ENCODE results near the gene TBC1D10B.

DNA sequence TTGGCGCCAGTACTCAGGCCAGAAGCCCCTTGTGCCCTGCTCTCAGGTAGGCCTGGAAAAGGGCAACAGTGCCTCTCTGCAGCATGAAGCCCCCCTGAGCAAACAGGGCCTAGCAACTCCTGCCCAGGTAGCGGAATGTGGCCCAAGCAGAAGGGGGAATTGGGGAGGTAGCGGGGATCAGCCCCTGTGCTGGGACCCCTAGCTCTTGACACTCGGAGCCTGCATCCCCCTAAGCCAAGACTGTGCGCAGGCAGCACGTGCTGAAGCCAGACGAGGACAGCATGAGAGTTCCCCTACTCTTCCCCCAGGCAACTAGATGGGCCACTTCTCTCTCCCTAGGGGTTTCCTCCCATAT lies 14.4 kb downstream of the TBC1D10B start:
- TF ChIP-seq, protein P1, sequence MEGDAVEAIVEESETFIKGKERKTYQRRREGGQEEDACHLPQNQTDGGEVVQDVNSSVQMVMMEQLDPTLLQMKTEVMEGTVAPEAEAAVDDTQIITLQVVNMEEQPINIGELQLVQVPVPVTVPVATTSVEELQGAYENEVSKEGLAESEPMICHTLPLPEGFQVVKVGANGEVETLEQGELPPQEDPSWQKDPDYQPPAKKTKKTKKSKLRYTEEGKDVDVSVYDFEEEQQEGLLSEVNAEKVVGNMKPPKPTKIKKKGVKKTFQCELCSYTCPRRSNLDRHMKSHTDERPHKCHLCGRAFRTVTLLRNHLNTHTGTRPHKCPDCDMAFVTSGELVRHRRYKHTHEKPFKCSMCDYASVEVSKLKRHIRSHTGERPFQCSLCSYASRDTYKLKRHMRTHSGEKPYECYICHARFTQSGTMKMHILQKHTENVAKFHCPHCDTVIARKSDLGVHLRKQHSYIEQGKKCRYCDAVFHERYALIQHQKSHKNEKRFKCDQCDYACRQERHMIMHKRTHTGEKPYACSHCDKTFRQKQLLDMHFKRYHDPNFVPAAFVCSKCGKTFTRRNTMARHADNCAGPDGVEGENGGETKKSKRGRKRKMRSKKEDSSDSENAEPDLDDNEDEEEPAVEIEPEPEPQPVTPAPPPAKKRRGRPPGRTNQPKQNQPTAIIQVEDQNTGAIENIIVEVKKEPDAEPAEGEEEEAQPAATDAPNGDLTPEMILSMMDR (IDR thresholded peaks at IDR 0.05), result no peak
- no peak for TF ChIP-seq POLR2A (IDR thresholded peaks at IDR 0.05)
- no peak for TF ChIP-seq EP300 (IDR thresholded peaks at IDR 0.05)
